Left colon (tissue), 2 donors: ENCODE results near the gene MFAP4. TPM values are rescaled to one million over a fixed set of nuclear protein-coding genes. Genes with fewer than 3 reads are reported as not detected.

Experiments used
- ATAC-seq: fragments of 200-7000 bp; cut with Tn5 transposase; one replicate; pipeline ENCODE4 v1.9.1; 2020; ENCODE audit warnings: mild to moderate bottlenecking, moderate library complexity
- DNase-seq, 2 donors: peaks; one replicate each; pipeline ENCODE4 v3.0.0-alpha.2; 2020
- intact Hi-C, 2 donors: fragments of 100-400 bp; cut with DNase I in 1 of 2; cut with micrococcal nuclease in 1 of 2; formaldehyde crosslinking; loops; one replicate each; pipeline versions ENCODE4 v1.11.2 to v1.14.0; 2022; cut with DNase I, micrococcal nuclease
- total RNA-seq, 2 donors: library from RNA; stranded (reverse); fragmentation: NEBNext Ultra II Directional; extraction: Animal tissue kit (Norgen Biotek cat#: 25700); gene quantifications; one replicate each; pipeline ENCODE4 v1.2.1, GENCODE V29; 2021
- donor health status: DM: no; HTN: no; CAD: no.
- donor health status: DM: yes; HTN: yes; CAD: no.

The MFAP4 gene
- total RNA-seq, 2 donors from 2014 or later: 12.9 to 68.6 TPM

DNA sequence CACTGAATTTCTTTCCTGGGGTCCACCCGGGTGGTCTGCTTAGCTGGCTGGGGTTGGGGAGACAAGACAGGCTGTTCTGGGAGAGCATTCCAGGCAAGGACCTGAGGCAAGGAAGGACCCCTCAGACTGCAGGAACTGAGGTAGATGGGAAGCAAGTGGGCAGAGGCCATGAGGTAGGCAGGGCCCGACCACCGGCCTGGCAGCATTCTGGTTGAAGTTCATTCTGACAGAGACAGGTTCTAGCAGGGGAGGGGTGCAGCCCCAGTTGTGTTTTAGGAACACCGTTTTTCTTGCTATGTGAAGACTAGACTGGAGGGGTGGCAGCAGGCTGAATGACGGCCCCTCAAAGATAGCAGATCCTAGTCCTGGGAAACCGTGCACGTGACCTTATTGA lies 41.9 kb downstream of the MFAP4 start:
- ATAC-seq (no peak), DNase-seq (no peak)
- intact Hi-C loops: no loop called here

DNA sequence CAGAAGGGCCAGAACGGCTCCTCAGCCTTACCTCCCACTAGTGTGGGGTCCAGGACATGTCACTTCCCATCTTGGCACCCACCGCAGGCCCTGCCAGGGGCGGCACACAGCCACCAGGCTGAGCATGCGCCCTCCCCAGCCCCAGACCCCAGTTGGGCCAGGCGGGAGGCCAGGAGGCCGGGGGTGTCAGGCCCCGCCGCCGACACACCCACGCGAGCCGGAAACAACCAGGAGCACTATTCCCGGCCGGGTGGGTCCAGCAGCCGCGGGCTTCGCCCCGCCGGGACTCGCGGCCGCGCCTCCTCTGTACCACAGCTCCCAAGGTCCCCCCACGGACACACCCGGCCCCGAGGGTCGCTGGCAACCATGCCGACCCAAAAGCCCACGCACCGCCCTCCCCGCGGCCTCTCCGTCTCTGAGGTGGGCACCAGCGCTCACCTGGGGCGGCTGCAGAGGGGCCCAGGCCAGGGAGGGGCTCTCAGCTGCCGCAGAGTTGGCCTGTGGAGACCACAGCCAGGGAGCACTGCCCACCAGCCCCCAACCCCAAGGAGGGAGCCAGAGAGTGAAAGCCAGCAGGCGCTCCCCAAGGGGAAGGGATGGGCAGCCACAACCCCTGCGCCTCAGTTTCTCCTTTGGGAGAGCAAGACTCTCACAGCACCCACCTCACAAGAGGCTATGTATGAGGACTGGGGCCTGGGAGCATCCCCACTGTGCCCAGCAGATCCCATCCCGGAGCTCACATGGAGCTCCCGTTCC lies 42.5 kb downstream of the MFAP4 start:
- ATAC-seq: peak; percentile 21
- no peak for DNase-seq
- intact Hi-C loops: no loop called here

DNA sequence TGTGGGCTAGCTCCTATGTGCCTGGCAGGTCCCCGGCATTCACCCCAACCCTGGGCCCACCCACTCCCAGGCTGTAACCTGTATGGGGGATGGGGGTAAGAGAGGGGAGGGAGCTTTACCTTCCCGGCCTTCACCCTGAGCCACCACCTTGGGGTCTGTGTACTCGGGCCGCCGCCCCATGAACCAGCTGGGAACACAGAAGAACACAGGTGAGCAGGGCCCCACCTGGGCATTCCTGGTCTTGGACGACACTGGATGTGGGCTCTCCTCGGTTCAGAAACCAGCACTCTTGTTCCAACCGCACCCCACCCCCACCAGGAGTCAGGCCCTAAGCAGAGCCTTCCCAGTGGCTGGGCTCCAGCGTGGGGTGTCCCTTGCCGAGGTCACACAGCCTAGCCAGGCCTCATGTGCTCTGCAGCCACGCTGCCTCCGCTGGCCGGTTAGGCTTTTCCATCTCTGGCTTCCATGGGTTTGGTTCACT lies 43.3 kb downstream of the MFAP4 start:
- no peak for DNase-seq

DNA sequence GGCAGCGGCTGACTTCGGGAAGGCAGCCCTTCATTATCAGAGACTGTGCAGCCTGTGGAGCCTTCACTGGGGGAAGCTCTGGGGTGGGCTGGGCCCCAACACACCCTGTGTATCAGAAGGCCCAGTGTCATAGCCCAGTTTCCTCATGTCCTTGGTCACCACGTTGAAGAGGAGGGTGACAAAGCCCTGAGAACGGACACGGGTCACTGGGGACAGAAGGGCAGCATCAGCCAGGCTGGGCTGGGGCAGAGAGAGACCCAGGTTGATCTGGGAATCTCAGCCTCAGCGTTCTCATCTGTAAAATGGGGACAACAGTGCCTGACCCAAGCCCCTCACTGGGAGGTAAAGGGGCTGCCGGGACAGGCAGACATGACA lies 43.7 kb downstream of the MFAP4 start:
- ATAC-seq (no peak), DNase-seq (no peak)
- intact Hi-C loops: no loop called here

More for the DNA sequence above, 43.3 kb downstream of the MFAP4 start:
- peak; percentile 3 for ATAC-seq
- intact Hi-C loops: no loop called here

DNA sequence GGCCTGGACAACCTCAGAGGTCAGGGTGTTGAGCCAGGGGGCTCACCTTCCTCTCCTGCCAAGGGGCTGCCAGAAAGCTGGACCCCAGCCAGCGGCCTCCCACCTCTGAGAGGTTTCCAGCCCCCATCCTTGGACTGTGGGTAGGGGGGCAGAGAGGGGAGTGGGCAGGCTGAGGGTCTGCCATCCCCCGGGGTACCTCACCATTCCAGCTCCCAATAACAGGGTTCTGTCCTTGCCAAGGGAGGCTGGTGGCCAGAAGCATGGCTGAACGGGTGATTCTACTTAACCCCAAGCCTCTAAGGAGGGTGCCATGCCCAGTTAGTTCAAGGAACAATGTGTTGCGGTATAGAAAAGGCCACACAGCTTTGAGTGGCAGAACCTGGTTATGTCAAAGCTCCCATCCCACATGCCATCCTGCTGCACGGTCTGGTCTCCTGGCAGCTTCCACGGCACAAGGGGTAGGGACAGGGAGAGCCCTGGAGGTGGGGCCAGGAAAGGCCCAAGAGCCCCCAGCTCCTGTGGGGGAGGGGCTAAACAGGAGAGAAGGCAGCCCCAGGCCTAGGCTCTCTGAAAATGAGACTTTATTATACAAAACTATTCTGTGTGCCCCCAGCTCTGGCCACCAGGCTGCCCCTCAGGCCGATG lies 44.3 kb downstream of the MFAP4 start:
- no peak for ATAC-seq
- no peak for DNase-seq
- intact Hi-C loops: no loop called here

DNA sequence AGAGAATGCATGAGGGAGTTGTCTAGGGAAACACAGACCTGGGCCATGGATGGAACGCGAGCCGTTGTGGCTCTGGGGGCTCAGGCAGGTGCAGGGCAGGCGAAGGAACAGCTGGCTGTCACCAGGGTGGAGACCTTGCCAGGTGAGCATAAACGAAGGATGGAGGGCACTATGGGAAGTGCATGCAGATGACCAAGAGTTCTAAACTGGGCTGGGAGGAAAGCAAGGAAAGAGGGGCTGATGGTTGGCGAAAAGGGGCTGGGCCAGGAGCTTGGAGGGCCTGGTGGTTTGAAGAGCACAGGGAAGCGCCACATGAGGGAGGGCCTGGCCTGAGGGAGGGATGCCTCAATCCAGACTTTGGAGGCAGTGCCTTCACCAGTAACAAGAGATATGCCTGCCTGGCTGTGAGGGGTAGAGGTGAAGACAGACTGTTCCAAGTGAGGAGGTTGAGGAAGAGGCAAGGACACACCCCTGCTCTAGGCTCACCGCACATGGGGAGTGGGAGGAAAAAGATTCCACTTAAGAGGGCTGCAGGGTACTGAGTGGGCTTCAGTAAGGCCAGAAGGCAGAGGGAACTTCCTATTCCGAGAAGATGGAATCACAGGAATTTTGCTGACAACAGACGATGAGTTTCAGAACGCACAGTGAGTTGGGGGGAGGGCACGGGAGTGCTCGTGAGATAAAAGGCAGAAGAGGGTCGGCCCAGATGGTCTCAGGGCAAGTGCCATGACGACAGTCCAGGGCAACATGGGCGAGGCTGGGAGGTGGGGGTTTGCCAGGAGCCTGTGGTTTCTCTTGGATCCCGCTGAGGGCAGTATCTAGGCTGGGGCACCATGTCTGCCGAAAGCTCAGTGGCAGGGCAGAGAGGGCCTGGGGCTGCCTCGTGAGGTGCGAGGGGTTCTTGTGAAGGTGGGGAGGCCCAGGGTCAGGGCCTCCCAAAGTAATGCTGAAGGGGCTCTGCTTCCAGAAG lies 45.1 kb downstream of the MFAP4 start:
- intact Hi-C loops: no loop called here
- DNase-seq: no peak

DNA sequence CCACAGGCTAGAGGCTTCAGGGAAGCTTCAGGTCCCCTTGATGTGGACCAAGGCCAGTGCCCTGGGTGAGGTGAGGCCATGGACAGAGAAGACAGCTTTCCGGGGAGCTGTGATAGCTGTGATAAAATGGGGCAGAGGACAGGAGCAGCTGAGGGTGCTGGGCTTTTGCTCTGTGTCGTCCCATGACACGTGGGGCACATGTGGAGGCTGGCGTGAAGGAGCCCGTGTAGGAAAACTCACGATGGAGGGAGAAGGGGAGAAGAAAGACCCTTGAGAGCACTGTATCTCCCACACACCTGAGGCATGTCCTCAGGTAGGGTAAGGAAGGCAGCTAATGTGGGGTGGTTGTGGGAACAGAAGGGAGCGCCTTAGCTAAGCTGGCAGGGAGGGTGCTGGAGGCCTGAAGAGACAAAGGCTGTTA lies 45.8 kb downstream of the MFAP4 start:
- ATAC-seq (no peak), DNase-seq (no peak)
- intact Hi-C loops: no loop called here

More for the DNA sequence above, 45.1 kb downstream of the MFAP4 start:
- no peak for ATAC-seq

DNA sequence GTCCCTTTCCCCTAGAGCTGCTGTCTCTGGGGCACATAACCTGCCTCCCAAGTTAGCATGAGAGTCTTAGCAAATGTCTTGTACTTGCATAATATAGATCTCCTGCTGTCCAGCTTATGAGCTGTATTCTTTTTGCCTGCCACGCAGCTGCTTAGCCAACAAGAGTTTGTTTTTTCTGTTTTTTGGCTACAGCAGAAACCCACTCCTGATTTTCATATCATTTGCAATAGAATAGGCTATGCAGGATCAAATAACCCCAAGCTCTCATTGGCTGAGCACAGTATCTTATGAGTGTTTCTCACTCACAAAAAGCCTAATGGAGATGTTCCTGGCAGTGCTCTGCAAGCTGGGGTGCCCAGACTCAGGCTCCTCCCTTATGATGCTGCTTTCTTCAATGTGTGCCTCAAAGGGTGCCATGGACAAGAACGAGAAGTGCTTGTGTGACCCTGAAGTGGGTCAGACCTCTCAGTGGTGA lies 47.6 kb downstream of the MFAP4 start:
- no peak for DNase-seq

DNA sequence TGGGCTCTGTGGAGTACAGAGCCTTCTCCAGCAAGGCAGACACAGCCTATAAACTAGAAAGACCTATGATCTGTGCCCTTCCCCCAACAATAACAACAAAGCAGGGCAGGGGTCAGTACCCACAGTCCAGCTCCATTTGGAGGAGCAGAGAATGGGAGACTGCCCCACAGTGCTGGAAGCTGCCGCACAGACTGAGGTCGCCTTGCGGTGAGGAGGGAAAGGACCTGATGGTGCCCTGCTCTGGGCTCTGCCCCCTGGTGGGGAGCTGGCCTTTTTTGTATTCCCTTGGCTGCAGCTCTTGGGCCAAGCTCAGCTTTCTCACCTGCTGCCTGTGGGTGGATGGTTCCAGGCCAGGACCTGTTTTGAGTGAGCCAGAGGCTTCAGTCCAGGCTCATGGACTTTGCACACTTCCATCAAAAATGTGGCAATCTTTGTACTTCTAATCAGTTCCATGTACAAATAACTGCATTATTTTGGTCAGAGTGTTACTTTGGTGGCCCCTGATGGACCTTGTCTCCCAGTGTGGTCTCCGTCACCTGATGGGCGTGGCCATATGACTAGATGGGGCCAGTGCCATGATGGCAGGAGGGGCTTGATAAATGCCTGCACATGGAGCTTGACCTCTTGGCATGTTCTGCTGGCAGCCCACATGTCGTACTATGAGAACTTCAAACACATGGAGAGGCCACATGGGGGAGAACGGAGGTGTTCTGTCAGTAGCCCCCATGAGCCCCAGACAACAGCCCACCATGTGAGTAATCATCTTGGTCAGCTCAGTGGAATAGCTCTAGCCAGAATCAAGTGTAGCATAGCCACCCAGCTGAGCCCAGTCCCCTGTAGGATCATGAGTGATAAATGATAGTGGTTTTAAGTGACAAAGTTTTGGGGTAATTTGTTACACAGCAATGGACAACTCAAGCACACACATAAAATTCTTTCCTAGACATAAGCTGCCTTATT lies 48.7 kb downstream of the MFAP4 start:
- DNase-seq (peak; percentile 67 to 83), ATAC-seq (peak; percentile 87)
- intact Hi-C loops: no loop called here

More for the DNA sequence above, 47.6 kb downstream of the MFAP4 start:
- ATAC-seq: no peak
- intact Hi-C loops: no loop called here

DNA sequence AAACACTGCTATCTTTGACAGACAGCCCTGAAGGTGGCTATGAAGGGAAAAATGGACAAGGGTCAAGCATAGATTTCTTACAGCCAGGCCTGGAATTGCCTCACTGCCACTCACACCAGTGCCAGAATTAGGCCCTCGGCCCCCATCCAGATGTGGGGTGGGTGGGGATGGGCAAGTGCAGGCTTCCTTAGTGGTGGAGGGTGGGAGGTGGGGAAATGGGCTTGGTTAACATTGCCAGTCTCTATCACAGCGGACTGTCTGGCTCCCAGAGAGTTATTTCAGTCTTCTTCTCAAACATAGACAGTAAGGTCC lies 49.3 kb downstream of the MFAP4 start:
- DNase-seq (no peak), ATAC-seq (no peak)
- intact Hi-C loops: no loop called here

DNA sequence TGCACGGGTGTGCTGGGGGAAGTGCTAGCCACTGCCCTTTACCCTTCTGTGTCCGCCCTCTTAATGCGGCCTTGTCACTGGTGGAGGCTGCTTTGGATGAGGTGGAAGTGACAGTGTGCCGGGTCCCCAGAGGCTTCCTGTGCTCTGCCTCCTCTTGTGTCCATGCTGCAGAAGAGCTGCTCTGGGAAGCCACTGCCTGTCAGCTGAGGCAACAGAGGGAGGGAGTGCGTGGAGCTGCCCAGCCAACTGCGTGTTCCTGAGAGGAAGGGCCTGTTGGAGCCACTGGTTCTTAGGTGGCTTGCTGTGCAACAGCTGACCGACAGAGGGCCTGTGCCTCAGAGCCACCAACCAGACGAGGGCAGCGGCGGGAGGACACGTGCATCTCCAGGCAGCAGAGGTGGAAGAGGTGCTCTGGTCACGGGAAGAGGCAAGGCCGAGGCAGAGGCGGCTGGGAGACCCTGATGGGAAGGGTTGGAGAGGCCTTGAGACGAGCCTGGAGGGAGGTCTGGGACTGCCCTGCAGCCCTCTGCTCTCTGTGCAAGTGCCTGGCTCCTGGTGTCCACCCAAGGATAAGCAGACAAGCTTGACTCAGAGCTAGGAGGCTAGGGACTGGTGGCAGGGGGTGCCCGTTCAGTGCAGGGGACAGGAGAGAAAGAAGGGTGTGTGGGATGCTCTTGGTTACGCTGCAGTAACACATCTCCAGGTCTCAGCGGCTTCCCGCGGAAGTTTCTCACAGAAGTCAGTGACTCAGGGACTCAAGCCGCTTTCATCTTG lies 49.9 kb downstream of the MFAP4 start:
- ATAC-seq: peak; percentile 6

DNA sequence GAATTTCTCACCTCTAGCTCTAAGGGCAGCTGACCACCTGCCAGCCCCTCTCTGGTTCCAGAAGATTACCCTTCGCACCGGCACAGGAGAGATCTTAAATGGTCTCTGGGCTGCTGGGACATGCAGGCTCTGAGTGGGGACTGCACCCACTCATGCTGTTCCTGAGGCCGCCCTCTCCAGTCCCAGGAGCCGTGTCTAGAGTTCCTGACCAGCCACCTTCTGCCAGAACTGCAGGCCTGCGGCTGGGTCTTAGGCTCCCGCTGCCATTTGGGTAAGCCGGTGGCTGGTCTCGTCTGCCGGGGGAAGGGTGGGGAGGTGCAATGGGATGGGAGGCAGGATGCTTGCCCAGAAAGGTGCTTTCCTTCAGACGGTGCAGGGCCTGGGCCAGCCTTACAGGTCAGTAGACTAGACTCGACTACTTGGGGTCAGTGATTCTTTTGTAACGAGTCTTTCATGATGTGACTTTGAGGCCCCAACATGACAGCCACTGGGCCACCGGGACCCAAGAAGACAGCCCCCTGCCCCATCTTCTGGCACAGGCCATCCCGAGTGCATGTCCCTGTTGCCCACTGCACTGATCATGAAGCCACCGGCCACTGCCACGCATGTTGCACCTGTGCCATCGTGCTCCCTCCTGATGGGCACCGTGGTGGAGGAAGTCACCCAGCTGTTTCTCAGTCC lies 50.9 kb downstream of the MFAP4 start:
- DNase-seq: no peak
- intact Hi-C loops: no loop called here
- ATAC-seq: no peak

More for the DNA sequence above, 49.9 kb downstream of the MFAP4 start:
- DNase-seq: no peak
- intact Hi-C loops: no loop called here

DNA sequence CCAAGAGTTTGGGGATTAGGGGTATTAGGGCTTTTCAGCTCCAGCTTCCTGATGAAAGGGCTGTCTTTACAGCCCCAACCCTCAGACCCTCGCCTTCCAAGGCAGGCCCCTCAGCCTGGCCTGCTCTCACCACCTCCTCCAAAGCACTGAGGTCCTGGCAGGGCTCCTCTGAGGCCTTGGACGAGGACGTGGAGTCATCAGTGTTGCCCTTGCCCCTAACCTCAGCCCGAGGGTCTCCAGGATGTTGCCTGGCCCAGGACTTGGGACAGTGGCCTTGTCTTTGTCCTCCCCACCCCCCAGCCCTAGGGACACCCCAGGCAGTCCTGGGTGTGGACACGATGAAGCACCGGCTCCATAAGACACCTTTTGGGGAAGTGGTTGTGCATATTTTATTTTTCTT lies 52.7 kb downstream of the MFAP4 start:
- intact Hi-C loops: no loop called here
- no peak for ATAC-seq
- no peak for DNase-seq

DNA sequence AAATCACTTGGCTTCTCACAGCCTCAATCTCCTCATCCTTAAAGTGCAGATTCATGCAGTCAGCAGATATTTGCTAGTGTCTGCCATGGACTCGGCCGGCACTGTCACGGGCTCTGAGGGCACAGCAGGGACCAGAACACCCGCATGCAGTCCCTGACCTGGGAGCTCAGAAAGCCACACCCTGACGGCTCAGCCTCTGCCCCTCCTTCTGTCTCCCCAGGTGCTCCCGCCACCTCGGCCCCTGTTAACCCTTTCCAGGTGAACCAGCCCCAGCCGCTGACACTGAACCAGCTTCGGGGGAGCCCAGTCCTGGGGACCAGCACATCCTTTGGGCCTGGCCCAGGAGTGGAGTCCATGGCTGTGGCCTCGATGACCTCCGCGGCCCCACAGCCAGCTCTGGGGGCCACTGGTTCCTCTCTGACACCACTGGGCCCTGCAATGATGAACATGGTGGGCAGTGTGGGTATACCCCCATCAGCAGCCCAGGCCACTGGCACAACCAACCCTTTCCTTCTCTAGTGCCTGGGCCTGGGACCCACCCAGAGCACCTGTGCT lies 53.2 kb downstream of the MFAP4 start:
- DNase-seq: no peak
- intact Hi-C loops: no loop called here
- ATAC-seq: no peak
